ENCODE results near the gene SLC31A1. TPM values are rescaled to one million over a fixed set of nuclear protein-coding genes. Genes with fewer than 3 reads are reported as not detected.

Gene SLC31A1
- total RNA-seq, 1 experiment from 2014 or later: 34.4 TPM

GRCh38 chr9:113244556-113244955 lies 23.2 kb downstream of the SLC31A1 start:
- Mint-ChIP-seq H3K9me3 (peaks cover 2 to 5% of the 10 kb centered on the region in 2 experiments; a peak in 3 of 5 replicates), H3K4me3 (no peak overlapping the region), H3K27ac (no peak overlapping the region; a peak in 1 of 7 replicates), H3K27me3 (ENCODE audit: low read depth) (no peaks in the 10 kb centered on the region), H3K4me1 (peaks cover 7 to 18% of the 10 kb centered on the region in 2 experiments; a peak in 3 of 4 replicates), H3K36me3 (ENCODE audit: insufficient read depth in 1 of 3, low read depth in 3 of 3) (peaks cover 4 to 9% (median 7%) of the 10 kb centered on the region in 3 experiments; a peak in 6 of 7 replicates)
- H2BK15ac ChIP-seq (ENCODE audit: low read depth, low read length): no peak overlapping the region
- H2BK12ac ChIP-seq (ENCODE audit: insufficient read length, low read depth, low read length): no peak overlapping the region
- H3K9ac ChIP-seq (ENCODE audit: extremely low read depth, insufficient read length, low read length): no peak overlapping the region
- no peaks in the 10 kb centered on the region for H3K79me1 ChIP-seq (ENCODE audit: insufficient read depth, low read depth, low read length, poor library complexity, severe bottlenecking)
- H2AFZ ChIP-seq (ENCODE audit: low read length): no peak overlapping the region
- H3K27me3 ChIP-seq (ENCODE audit: insufficient read depth, low read length): no peaks in the 10 kb centered on the region
- H2AK5ac ChIP-seq (ENCODE audit: insufficient read length, low read length): no peak overlapping the region
- H3K9me3 ChIP-seq (ENCODE audit: control insufficient read depth, low read depth, low read length): no peaks in the 10 kb centered on the region
- no peak overlapping the region for H3K4ac ChIP-seq (ENCODE audit: low read depth, low read length)
- no peak overlapping the region for H3K56ac ChIP-seq (ENCODE audit: insufficient read length, low read depth, low read length)
- no peak overlapping the region for H3K18ac ChIP-seq (ENCODE audit: insufficient read length, low read depth, low read length)
- 100% methylated on average over 1 of the region's 2 CpGs for WGBS (ENCODE audit: extremely low coverage, insufficient read length, low lambda C conversion rate)
- no peak overlapping the region for H3K23ac ChIP-seq (ENCODE audit: insufficient read length, low read depth, low read length)
- no peak overlapping the region for H3K4me2 ChIP-seq (ENCODE audit: insufficient read depth, insufficient read length, low read length)
- H4K5ac ChIP-seq (ENCODE audit: insufficient read length, low read depth, low read length): no peak overlapping the region
- DNase-seq: no peak
- no peak overlapping the region for H3K14ac ChIP-seq (ENCODE audit: insufficient read depth, low read length)
- H3T11ph ChIP-seq (ENCODE audit: low read length): no peak overlapping the region
- H4K91ac ChIP-seq (ENCODE audit: insufficient read length, low read depth, low read length): no peak overlapping the region
- no peak overlapping the region for H3K27ac ChIP-seq (ENCODE audit: insufficient read length, low read depth, low read length)
- H2BK120ac ChIP-seq (ENCODE audit: low read depth, low read length, poor library complexity, severe bottlenecking): no peak overlapping the region
- no peaks in the 10 kb centered on the region for H3K4me1 ChIP-seq (ENCODE audit: insufficient read depth, low read length)
- no peaks in the 10 kb centered on the region for H3K79me2 ChIP-seq (ENCODE audit: insufficient read depth, low read length)
- H2BK5ac ChIP-seq (ENCODE audit: insufficient read length, low read length): no peak overlapping the region
- no peak for TF ChIP-seq CTCF (conservative IDR thresholded peaks at IDR 0.05)
- no peak overlapping the region for H4K8ac ChIP-seq (replicated peaks; ENCODE audit: insufficient read length, low read depth, low read length)
- H2BK20ac ChIP-seq (ENCODE audit: low read depth, low read length, poor library complexity, severe bottlenecking): no peak overlapping the region
- no peaks in the 10 kb centered on the region for H3K23me2 ChIP-seq (ENCODE audit: insufficient read length, low read depth, low read length, poor library complexity, severe bottlenecking)
- no peaks in the 10 kb centered on the region for H4K20me1 ChIP-seq (ENCODE audit: control insufficient read depth, insufficient read depth, insufficient read length)

Data from H9 (cell line).